ENCODE results near the gene PPP6R2. TPM values are rescaled to one million over a fixed set of nuclear protein-coding genes. Genes with fewer than 3 reads are reported as not detected.

Gene PPP6R2
- polyA plus RNA-seq, 3 donors from 2014 or later: 13.5 to 43.5 (median 19.6) TPM

GRCh38 chr22:50443801-50444625, 100.9 kb downstream of the PPP6R2 start:
- no peak for DNase-seq

GRCh38 chr22:50444663-50445062, 101.5 kb downstream of the PPP6R2 start:
- peaks cover 46 to 49% of the 10 kb centered on the region in 2 donors for H3K4me1 Mint-ChIP-seq
- peak overlapping the region; percentile 88 to 94 (median 92) for H3K27ac Mint-ChIP-seq
- H3K27me3 Mint-ChIP-seq (ENCODE audit: low read depth in 3 of 3): peaks cover 6 to 42% (median 22%) of the 10 kb centered on the region in 3 donors
- DNase-seq: no peak
- no peaks in the 10 kb centered on the region for H3K9me3 Mint-ChIP-seq
- peaks cover 7 to 16% (median 10%) of the 10 kb centered on the region in 3 donors for H3K36me3 Mint-ChIP-seq
- peak overlapping the region in 4 of 5 donors; percentile 63 to 80 (median 66) for H3K4me3 Mint-ChIP-seq

More at GRCh38 chr22:50443801-50444625, 100.9 kb downstream of the PPP6R2 start:
- H3K4me1 Mint-ChIP-seq: peaks cover 40 to 42% of the 10 kb centered on the region in 2 donors
- peak overlapping the region; percentile 88 to 94 (median 92) for H3K27ac Mint-ChIP-seq
- peaks cover 6 to 39% (median 18%) of the 10 kb centered on the region in 3 donors for H3K27me3 Mint-ChIP-seq (ENCODE audit: low read depth in 3 of 3)
- H3K4me3 Mint-ChIP-seq: peak overlapping the region in 1 of 5 donors; percentile 13
- H3K36me3 Mint-ChIP-seq: peaks cover 3 to 9% (median 7%) of the 10 kb centered on the region in 3 donors
- H3K9me3 Mint-ChIP-seq: no peaks in the 10 kb centered on the region

- peak; percentile 78 to 85 (median 82) for DNase-seq
- Mint-ChIP-seq H3K27ac (peak overlapping the region; percentile 88 to 94 (median 92)), H3K4me3 (peak overlapping the region; percentile 51 to 80 (median 64)), H3K36me3 (peaks cover 9 to 18% (median 13%) of the 10 kb centered on the region in 3 donors), H3K27me3 (ENCODE audit: low read depth in 3 of 3) (peaks cover 9 to 43% (median 20%) of the 10 kb centered on the region in 3 donors), H3K4me1 (peaks cover 48 to 52% of the 10 kb centered on the region in 2 donors), H3K9me3 (no peaks in the 10 kb centered on the region)
These were observed 102.1 kb downstream of the PPP6R2 start for GRCh38 chr22:50445071-50445879.

DNA sequence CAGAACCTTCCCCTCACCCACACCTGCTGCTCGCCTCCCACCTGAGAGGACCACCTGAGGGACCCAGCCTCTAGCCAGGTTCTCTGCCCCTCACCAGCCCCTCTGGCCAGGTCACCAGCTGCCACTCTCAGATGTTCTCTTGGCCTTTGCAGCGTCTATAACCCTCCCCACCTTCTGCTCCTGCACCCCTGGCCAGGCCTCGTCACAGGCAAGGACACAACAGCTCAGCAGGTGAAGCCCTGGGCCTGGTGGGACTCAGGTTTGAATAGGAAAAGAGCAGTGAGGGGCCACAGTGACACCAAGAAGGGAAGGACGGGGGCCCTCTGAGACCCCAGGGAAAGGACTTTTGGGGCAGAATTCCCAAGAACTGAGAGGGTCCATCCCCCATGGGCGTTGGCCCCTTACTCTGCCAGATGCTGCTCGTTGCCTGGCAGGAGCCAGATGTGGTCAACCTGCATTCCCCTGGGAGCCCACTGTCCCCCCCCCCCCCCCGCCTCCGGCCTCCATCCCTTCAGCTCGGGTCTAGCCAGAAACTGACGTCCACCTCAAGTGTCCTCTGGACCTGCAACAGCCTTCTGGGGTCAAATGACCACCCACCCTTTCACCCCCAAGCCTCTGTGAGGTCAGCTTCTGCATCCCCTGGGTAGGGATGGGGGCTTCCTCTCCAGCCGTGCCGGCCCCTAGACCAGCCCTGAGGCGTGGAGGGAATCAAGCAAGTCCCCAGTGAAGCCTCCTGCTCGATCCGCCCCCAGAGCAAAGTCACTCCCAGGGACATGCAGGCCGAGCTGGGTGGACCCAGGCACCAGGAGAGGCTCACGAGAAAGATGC, 103.0 kb downstream of the PPP6R2 start:
- Mint-ChIP-seq H3K4me3 (peak overlapping the region; percentile 33 to 67 (median 63)), H3K27me3 (ENCODE audit: low read depth in 3 of 3) (peaks cover 9 to 43% (median 20%) of the 10 kb centered on the region in 3 donors), H3K9me3 (no peaks in the 10 kb centered on the region), H3K27ac (peak overlapping the region; percentile 88 to 94 (median 92)), H3K4me1 (peaks cover 49 to 52% of the 10 kb centered on the region in 2 donors), H3K36me3 (peaks cover 9 to 24% (median 13%) of the 10 kb centered on the region in 3 donors)
- no peak for DNase-seq

- H3K27me3 Mint-ChIP-seq (ENCODE audit: low read depth in 3 of 3): peaks cover 9 to 40% (median 20%) of the 10 kb centered on the region in 3 donors
- no peaks in the 10 kb centered on the region for H3K9me3 Mint-ChIP-seq
- DNase-seq: no peak
- H3K4me1 Mint-ChIP-seq: peaks cover 54 to 60% of the 10 kb centered on the region in 2 donors
- H3K36me3 Mint-ChIP-seq: peaks cover 9 to 30% (median 18%) of the 10 kb centered on the region in 3 donors
- H3K4me3 Mint-ChIP-seq: peak overlapping the region in 3 of 5 donors; percentile 26 to 66 (median 33)
- peak overlapping the region; percentile 35 to 92 (median 91) for H3K27ac Mint-ChIP-seq
These were observed 103.8 kb downstream of the PPP6R2 start for GRCh38 chr22:50446708-50447575.

- Mint-ChIP-seq H3K9me3 (no peaks in the 10 kb centered on the region), H3K27ac (peak overlapping the region; percentile 84 to 92 (median 91)), H3K36me3 (peaks cover 9 to 33% (median 21%) of the 10 kb centered on the region in 3 donors), H3K27me3 (ENCODE audit: low read depth in 3 of 3) (peaks cover 12 to 39% (median 20%) of the 10 kb centered on the region in 3 donors), H3K4me1 (peaks cover 54 to 63% of the 10 kb centered on the region in 2 donors), H3K4me3 (peak overlapping the region; percentile 33 to 78 (median 62))
- peak; percentile 47 to 53 (median 52) for DNase-seq
These were observed 104.7 kb downstream of the PPP6R2 start for GRCh38 chr22:50447576-50448551.

GRCh38 chr22:50452649-50453048, 109.5 kb downstream of the PPP6R2 start:
- H3K36me3 Mint-ChIP-seq: peaks cover 9 to 40% (median 24%) of the 10 kb centered on the region in 3 donors

GRCh38 chr22:50454556-50455075, 111.5 kb downstream of the PPP6R2 start:
- Mint-ChIP-seq H3K9me3 (no peaks in the 10 kb centered on the region), H3K4me3 (no peak overlapping the region), H3K36me3 (peaks cover 2 to 34% (median 20%) of the 10 kb centered on the region in 3 donors), H3K27ac (peak overlapping the region in 1 of 6 donors; percentile 53), H3K4me1 (peaks cover 13 to 19% of the 10 kb centered on the region in 2 donors), H3K27me3 (ENCODE audit: low read depth in 3 of 3) (peaks cover 10 to 14% (median 10%) of the 10 kb centered on the region in 3 donors)
- no peak for DNase-seq

More at GRCh38 chr22:50452649-50453048, 109.5 kb downstream of the PPP6R2 start:
- no peak for DNase-seq
- Mint-ChIP-seq H3K27me3 (ENCODE audit: low read depth in 3 of 3) (peaks cover 12 to 27% (median 23%) of the 10 kb centered on the region in 3 donors), H3K4me1 (peaks cover 31 to 39% of the 10 kb centered on the region in 2 donors), H3K9me3 (no peaks in the 10 kb centered on the region), H3K27ac (peak overlapping the region; percentile 65 to 91 (median 80)), H3K4me3 (peak overlapping the region in 1 of 5 donors; percentile 2)

DNA sequence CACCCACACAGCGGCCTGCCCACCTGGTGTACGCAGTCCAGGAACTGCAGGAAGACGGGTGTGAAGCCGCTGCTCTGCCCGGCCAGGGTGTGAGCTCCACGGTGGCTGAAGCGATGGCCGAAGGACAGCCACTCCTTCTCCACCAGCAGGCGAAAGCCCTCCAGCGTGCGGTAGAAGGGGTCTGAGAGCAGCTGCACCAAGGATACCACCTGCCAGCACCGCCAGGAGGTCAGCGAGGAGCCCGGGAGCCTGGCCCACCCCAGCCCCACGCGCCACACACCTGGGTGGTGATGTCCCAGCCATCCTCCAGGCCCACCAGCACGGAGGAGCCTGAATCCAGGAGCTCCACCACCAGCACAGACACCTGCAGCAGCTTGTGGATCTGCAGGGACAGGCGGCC, 112.1 kb downstream of the PPP6R2 start:
- no peak for DNase-seq
- H3K27me3 Mint-ChIP-seq (ENCODE audit: low read depth in 3 of 3): peaks cover 8 to 11% (median 10%) of the 10 kb centered on the region in 3 donors
- H3K27ac Mint-ChIP-seq: peak overlapping the region in 1 of 6 donors; percentile 53
- H3K36me3 Mint-ChIP-seq: peaks cover 0 to 31% (median 17%) of the 10 kb centered on the region in 3 donors
- H3K9me3 Mint-ChIP-seq: no peaks in the 10 kb centered on the region
- H3K4me1 Mint-ChIP-seq: peaks cover 11 to 16% of the 10 kb centered on the region in 2 donors
- no peak overlapping the region for H3K4me3 Mint-ChIP-seq

GRCh38 chr22:50456026-50456425, 112.9 kb downstream of the PPP6R2 start:
- peaks cover 11 to 16% of the 10 kb centered on the region in 2 donors for H3K4me1 Mint-ChIP-seq
- H3K36me3 Mint-ChIP-seq: peaks cover 4 to 25% (median 17%) of the 10 kb centered on the region in 3 donors
- DNase-seq: no peak
- H3K27ac Mint-ChIP-seq: no peak overlapping the region
- H3K9me3 Mint-ChIP-seq: no peaks in the 10 kb centered on the region
- H3K27me3 Mint-ChIP-seq (ENCODE audit: low read depth in 3 of 3): peaks cover 8 to 11% (median 10%) of the 10 kb centered on the region in 3 donors
- H3K4me3 Mint-ChIP-seq: no peak overlapping the region

Measured in immature natural killer cell (primary cell).